ENCODE data around the gene CREG2.

The CREG2 gene

GRCh38 chr2:101416609-101417008, 29.3 kb upstream of the CREG2 start:
- TF ChIP-seq POLR2AphosphoS5 (IDR thresholded peaks at IDR 0.05; ENCODE audit: low read depth, low read length) (no peak), SIN3A (IDR thresholded peaks at IDR 0.05; ENCODE audit: borderline replicate concordance, insufficient read depth, low read length) (no peak), TAF1 (IDR thresholded peaks at IDR 0.05; ENCODE audit: borderline replicate concordance, insufficient read depth, low read length) (no peak), FOXP2 (optimal IDR thresholded peaks at IDR 0.05; ENCODE audit: borderline replicate concordance, extremely low read depth, extremely low read length, insufficient read depth) (no peak), REST (IDR thresholded peaks at IDR 0.05; ENCODE audit: insufficient read depth in 1 of 2, low read depth in 2 of 2, low read length in 2 of 2) (no peak)

GRCh38 chr2:101415884-101416283, 28.6 kb upstream of the CREG2 start:
- no peak for TF ChIP-seq REST (IDR thresholded peaks at IDR 0.05; ENCODE audit: insufficient read depth in 1 of 2, low read depth in 2 of 2, low read length in 2 of 2)
- TF ChIP-seq SIN3A (IDR thresholded peaks at IDR 0.05; ENCODE audit: borderline replicate concordance, insufficient read depth, low read length): no peak
- TF ChIP-seq POLR2AphosphoS5 (IDR thresholded peaks at IDR 0.05; ENCODE audit: low read depth, low read length): no peak
- no peak for TF ChIP-seq TAF1 (IDR thresholded peaks at IDR 0.05; ENCODE audit: borderline replicate concordance, insufficient read depth, low read length)
- TF ChIP-seq FOXP2 (optimal IDR thresholded peaks at IDR 0.05; ENCODE audit: borderline replicate concordance, extremely low read depth, extremely low read length, insufficient read depth): no peak

GRCh38 chr2:101415220-101415619, 27.9 kb upstream of the CREG2 start:
- TF ChIP-seq SIN3A (IDR thresholded peaks at IDR 0.05; ENCODE audit: borderline replicate concordance, insufficient read depth, low read length) (no peak), TAF1 (IDR thresholded peaks at IDR 0.05; ENCODE audit: borderline replicate concordance, insufficient read depth, low read length) (no peak), REST (IDR thresholded peaks at IDR 0.05; ENCODE audit: insufficient read depth in 1 of 2, low read depth in 2 of 2, low read length in 2 of 2) (no peak), POLR2AphosphoS5 (IDR thresholded peaks at IDR 0.05; ENCODE audit: low read depth, low read length) (no peak), FOXP2 (optimal IDR thresholded peaks at IDR 0.05; ENCODE audit: borderline replicate concordance, extremely low read depth, extremely low read length, insufficient read depth) (no peak)

GRCh38 chr2:101412092-101412694, 24.9 kb upstream of the CREG2 start:
- TF ChIP-seq TAF1 (IDR thresholded peaks at IDR 0.05; ENCODE audit: borderline replicate concordance, insufficient read depth, low read length): no peak
- no peak for TF ChIP-seq POLR2AphosphoS5 (IDR thresholded peaks at IDR 0.05; ENCODE audit: low read depth, low read length)

GRCh38 chr2:101410746-101411145, 23.4 kb upstream of the CREG2 start:
- TF ChIP-seq POLR2AphosphoS5 (IDR thresholded peaks at IDR 0.05; ENCODE audit: low read depth, low read length) (no peak), SIN3A (IDR thresholded peaks at IDR 0.05; ENCODE audit: borderline replicate concordance, insufficient read depth, low read length) (no peak), REST (IDR thresholded peaks at IDR 0.05; ENCODE audit: insufficient read depth in 1 of 2, low read depth in 2 of 2, low read length in 2 of 2) (no peak), TAF1 (IDR thresholded peaks at IDR 0.05; ENCODE audit: borderline replicate concordance, insufficient read depth, low read length) (no peak), FOXP2 (optimal IDR thresholded peaks at IDR 0.05; ENCODE audit: borderline replicate concordance, extremely low read depth, extremely low read length, insufficient read depth) (no peak)
